DMS114 treated with DMSO at 0.1 percent for 48 hours (cell line): ENCODE results near the gene HNRNPA3.
"Not testable (repeated sequence)": the region's sequence is repeated elsewhere in the genome, so short reads cannot be mapped to it uniquely, and the experiment has no call there.

ENCODE experiments used
- DNase-seq: peaks from one replicate; lab custom pipeline; 2025; ENCODE audit not compliant: unreplicated experiment; lab: John Stamatoyannopoulos, UW

Gene HNRNPA3

DNA sequence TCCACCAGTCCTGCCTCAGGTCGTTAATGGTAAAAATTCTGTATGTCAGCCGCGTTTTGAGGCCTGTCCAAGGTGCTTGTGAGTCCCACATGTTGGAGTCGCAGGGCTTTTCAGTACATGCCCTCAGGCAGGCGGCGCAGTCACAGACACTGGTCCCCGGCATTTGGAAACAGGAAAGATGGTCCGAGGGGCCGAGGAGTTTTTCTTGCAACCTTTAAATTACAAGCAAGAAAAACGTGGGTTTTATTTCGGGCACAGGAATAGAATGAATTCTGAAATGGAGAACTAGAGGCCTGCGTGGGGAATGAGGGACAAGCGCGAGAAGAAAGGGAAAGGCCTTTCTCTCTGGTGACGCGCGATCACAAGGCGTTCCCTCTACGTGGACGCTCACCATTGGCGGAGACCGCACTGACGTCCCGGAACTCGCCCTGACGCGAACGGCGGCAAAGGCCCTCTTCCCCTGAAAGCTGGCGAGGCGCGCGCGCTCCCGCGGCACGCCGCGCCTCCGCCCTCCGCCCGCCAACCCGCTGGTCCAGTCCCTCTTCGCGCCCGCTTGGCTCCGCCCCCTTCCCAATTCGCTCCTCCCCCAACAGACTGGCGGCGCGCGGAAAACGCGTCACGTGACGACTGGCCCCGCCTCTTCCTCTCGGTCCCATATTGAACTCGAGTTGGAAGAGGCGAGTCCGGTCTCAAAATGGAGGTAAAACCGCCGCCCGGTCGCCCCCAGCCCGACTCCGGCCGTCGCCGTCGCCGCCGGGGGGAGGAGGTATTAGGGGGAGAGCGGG is at the start of gene HNRNPA3:
Gene HNRNPA3 (plus strand): TSS at position 689 of the 785 bp plus-strand sequence. CDS start 6 bp downstream, at position 695.
- DNase-seq: peak; percentile 89

DNA sequence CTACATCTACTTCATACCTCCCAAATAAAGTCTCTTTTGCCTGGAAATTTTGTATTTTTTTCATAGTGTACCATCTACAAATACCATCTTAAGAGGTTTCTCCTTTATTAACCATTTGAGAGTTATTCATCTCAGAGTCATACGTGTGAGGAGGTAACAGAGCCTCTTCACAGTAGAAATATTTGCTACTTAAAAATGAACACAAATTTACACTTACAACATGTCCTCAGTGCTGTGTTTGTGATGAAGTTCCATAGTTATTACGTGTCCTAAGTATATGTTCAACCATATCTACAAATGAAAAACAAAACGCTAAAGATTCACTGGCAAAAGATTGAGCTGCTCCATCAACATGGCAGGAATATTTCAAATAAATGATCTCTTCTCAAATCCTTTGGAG is 48.5 kb upstream of the HNRNPA3 start:
- DNase-seq: no peak

DNA sequence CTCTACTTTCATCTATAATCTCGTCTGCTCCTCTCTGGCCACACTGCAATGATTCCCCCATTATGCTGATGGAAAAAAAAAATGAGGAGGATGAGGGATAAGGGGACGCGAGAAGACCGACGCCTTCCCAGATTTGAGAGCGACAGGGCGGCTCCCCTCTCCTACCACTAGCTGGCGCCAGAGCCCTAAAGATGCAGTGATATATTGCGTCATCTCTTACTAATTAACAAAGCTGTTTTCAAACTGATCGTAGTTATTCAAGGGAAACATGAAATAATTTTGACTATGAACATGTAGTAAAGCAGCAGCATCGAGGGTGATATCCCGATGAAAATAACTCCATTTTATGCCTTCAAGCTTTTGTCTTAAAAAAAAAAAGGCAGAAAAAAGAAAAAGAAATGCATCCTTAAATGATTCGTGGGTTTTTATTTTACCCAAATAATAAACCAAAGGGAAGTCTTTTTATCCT is 48.0 kb upstream of the HNRNPA3 start:
- peak; percentile 69 for DNase-seq

DNA sequence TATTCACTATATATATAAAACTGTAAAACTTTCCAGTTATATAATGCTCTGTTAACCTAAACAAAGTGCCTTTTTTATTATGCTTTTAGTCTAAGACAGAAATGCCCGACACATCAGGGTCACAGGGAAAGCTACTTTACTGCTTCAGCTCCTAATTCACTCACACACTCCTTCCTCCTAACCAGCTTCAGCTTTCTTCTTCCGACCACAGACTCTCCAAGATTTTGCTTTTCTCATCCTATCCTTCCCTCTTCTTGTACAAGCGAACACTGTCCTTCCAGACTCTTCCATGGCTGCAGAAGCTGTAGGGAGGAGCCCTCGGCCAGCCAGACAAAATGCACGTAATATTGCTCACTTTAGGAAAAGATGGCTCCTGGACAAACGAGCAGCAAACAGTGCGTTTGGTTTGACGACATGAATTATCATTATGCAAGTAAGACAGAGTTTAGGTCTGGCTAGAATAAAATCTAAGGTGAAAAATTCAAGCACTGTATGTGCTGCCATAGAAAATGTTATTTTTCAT is 47.5 kb upstream of the HNRNPA3 start:
- DNase-seq: peak; percentile 12

DNA sequence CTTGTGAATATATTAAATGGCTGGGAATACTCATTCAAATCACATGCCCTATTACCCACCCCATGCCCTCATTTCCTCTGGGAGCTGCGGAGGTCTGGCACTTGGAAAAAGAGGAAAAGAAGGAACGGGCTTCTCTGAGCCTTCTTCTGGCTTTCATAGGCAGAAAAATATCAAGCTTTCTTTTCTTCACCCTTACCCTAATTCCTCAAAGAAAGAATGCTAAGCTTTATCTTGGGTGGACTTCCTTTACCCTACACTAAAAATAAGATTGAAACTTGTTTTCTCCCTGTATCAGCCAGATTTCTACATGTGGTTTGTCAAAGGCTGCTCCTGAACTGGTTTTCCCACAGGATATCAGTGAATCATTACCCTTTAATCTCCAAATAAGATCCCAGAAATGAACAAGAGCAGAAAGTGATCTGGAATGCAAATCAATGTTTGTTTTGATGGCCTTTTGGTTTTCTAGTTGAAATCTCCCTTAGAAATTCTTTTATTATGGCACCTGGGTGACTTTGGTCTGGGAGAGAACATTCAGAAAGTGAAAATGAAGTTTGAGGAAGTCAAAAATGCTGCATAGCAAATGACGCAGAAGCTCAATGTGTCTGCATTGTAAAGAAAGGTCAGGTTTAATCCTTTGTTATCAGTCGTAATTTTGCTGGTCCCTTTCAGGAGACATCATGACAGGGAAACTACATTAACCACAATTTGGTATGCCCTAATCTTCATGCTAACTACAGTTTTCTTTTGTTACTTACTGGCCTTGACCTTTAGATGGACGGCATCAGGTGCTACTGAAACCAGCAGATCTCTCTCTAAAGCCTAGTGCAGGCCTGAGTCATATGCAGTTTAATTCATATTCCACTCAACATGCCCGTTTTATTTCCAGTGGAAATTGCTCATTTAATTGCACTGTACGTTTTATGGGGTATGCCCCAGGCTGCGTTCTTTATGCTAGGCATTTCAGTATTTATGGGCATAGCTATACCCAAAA is 46.6 kb upstream of the HNRNPA3 start:
- DNase-seq: no peak

DNA sequence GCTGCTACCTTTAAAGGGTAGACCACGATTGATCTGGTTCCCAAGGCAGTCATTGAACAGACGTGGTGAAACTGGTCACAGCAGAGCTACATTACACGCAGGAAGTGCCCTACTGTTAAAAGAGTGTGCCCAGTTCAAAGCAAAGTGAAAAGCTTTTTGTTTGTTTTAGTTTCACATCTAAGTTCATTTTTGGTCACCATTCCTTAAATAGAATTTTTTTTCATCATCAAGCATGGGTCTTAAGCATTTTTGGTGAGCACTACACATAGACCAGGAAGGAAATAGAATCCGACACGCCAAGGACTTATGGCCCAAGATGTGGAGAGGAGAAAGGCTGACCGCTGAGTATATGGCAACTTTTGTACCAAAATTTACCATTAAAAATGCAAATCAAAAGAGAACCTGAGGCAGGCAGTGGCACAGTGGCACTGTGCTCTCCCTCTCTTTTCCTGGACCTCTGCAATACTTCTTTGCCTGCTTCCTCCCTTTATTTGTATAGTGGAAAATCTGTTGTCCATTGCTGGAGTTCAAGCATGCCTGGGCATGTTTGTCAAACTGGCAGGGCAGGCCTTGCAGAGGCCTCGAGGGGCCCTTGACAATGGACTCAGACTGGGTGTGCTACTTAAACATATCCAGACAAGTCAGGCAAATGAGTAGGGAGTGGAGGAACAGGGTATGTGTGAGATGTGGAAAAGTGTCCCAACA is 42.6 kb upstream of the HNRNPA3 start:
- DNase-seq: no peak

DNA sequence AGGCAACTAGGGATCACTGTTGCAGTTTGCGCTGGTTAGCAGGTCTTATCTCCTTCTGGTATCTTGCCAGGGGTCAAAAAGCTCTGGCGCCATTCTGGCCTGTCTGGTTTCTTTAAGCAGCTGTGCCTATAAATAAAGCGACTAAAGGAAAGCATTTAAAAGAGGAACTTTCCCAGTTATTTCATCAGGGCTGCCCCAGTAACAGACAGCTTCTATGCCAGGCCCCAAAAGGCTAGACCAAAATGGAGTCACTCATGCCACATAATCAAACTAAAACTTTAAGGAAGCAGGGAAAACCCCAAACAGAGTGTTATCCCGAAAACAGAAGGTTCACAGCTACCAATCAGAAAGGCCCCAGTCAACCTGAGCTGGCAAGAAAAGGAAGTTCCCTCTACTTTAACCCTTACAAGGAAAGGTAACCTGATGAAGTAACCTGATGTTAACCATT is 41.2 kb upstream of the HNRNPA3 start:
- DNase-seq: no peak

DNA sequence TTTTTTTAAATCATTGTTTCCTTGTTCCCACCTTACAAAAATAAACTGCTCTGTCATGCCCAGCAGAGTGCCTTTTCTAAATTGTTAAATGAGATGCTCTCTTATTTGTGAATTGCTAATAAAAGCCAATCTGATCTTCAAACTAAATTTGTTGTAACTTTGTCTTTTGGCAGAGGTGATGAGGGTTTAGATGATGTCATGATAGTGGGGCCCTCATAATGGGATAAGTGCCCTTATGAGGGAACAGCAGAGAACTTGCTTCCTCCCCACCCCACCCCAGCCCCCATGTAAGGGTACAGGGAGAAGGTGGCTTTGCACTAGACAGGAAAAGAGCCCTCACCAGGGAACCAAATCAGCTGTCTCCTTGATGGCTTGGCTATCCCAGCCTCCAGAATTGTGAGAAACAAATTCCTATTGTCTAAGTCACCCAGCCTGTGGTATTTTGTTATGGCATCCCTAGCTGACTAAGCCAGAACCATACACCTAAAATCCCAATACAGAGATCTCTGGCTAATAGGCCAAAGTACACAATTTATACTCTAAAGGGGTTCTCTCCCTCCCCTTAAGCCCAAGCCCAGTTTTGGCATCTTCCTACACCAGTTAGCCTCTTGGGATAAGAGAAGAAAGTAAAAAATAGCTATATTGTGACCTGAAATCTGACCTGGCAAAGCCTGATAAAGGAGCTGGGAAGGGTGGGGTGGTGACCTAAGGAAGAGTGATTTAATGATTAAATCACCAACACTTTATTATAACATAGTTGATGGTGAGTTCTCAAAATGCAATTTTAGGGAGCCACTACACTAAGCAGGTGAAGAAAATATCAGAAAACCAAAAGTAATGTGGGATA is 40.3 kb upstream of the HNRNPA3 start:
- DNase-seq: no peak

DNA sequence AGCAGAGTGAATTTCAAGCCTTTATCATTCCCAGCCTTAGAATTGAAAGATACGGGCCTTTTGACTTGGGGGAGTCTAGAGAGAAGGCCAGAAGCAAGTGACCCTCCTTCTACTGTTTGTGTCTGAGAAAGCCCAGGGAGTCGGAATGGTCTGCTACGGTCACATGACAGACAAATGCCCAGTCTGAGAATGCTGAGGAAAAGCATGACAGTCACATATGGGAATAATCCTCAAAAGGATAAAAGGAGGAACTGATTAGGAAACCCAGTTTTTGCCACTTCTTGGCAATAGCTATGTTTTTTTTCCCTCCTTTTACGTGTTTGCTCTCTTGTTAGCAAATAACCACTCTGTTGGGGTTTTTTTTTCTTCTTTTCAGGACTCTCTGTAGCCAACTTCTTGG is 38.1 kb upstream of the HNRNPA3 start:
- no peak for DNase-seq

DNA sequence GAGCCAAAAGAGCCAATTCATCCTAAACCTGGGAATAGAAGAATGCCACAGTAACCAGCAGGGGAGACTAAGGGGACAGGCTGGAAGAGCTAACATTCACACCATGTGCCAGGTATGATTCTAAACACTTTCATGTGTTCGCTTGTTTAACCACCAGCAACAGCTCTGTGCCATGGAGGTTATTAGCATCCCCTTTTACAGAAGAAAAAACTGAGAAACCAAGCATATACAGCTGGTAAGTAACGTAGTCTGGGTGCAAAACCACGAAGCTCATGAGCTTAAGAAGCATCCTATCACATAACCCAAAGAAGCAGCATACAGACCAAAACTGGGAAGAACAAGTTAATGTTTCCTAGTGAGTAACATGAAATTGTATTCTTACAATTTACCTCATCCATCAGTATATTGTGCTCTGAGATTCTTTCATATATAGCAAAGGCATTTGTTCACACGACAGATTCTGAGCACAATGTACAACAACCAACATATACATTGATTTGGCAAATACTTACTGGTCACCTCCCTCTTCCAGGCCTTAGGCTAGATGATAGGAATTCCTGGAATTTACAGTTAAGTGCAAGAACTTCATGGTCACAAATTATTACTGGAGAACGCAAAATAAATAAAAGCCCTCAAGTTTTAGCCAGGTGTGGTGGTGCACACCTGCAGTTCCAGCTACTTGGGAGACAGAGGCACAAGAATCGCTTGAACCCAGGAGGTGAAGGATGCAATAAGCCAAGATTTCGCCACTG is 36.5 kb upstream of the HNRNPA3 start:
- DNase-seq: no peak

DNA sequence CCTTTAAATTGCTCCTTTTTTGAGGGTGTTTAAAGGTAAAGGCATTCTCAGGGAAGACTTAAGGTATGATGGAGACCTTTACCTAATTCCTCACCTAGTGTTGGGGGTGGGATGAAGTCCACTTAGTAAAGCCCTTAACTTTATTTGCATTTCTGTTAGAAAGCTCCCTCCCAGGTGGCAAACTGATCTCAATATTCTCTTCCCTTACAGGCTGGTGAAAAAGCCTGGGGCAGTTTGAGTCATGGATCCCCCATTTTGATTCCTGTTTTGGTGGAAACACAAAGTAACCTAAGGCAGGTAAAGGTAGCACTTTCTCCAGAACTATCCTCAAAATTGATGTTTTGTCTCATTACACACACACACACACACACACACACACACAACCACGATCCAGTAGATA is 33.8 kb upstream of the HNRNPA3 start:
- DNase-seq: no peak

DNA sequence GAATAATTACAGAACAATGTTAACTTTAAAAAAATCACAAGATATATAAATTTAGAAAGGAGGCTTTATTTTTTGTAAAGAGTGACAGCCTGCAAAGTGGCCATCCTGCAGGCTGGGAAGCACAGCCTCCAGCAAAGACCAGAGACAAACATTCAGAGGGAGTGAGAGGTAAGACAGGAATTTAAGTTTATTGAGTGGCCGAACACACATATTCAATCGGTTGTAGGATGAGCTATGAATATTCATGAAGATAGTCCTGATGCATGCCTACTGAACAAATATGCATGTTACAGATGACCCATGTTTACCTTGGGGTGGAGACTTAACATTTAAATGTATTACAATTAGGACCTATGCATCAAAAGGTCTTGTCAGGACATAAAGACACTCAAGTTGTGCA is 33.4 kb upstream of the HNRNPA3 start:
- DNase-seq: no peak

DNA sequence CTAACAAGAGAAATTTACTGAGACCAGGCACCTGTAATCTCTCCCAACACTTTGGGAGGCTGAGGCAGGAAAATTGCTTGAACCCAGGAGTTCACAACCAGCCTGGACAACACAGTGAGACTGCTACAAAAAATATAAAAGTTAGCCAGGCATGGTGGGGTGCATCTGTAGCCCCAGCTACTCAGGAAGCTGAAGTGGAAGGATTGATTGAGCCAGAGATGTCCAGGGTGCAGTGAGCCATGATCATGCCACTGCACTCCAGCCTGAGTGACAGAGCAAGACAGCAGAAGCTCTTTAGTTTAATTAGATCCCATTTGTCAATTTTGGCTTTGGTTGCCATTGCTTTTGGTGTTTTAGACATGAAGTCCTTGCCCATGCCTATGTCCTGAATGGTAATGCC is 32.9 kb upstream of the HNRNPA3 start:
- DNase-seq: not testable (repeated sequence)

DNA sequence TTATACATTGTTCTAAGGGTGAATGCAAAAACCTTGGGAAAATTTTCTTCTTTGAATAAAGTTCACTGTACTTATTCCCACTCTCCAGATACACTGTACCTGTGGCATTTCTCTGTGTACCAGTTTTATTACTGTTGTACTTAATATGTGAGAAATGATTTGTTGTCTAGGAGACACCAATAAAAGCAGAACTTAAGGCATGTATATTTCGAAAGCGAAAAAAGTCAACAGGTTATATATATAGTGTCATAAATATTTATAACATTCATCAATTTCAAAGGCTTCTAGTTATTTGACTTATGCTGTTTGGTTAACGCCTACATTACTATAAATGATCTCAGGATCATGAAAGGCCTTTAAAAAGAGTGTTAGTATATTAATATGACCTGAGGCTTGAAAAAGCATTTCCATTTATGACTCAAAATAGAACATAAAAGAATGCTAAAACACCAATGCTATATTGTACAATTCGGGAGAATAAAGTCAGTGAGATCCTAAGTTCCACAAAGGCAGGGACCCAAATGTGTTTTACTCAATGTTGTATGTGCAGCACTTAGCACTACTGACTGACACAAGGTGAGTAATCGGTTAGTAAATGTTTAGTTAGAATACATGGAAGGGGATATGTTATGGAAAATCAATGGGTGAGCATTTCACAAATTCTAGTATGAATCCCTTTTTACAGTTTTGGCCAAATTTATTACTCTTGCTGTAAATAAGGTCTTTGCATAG is 32.2 kb upstream of the HNRNPA3 start:
- no peak for DNase-seq

DNA sequence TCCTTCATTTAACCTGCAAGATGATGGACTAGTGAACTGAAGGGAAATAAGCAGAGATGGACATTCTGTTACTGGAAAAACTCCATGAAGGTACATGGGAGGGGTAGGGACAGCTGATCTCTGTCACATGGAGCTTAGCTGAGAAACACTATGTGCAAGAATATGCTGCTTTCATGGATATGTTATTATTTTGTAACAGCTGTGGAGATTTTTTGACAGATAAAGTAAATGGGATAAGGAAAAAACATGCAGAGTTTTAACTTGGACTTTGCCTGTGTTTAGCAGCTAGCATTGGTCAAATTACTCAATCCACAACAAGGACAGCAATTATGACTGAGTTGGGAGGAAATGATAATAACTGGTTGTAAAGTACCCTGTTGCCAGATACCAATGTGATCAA is 28.7 kb upstream of the HNRNPA3 start:
- no peak for DNase-seq

DNA sequence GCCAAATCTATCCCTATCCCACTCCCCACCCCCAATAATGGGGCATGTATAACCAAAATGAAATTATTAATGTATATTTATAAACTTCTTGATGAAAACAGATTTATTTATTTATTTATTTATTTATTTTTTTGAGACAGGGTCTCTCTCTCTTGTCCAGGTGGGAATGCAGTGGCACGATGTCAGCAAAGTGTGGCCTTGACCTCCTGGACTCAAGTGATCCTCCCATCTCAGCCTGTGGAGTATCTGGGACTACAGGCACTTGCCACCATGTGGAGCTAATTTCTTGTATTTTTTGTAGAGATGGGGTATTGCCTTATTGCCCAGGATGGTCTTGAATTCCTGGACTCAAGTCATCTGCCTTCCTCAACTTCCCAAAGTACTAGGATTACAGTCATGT is 28.0 kb upstream of the HNRNPA3 start:
- DNase-seq: no peak

DNA sequence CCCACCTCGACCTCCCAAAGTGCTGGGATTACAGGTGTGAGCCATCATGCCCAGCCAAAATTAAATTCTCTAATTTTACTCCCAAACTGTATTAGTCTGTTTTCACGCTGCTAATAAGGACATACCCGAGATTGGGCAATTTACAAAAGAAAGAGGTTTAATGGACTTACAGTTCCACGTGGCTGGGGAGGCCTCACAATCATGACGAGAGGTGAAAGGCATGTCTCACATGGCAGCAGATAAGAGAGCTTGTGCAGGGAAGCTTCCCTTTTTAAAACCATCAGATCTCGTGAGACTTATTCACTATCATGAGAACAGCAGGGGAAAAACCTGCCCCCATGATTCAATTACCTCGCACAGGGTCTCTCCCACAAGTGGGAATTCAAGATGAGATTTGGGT is 26.6 kb upstream of the HNRNPA3 start:
- not testable (repeated sequence) for DNase-seq

DNA sequence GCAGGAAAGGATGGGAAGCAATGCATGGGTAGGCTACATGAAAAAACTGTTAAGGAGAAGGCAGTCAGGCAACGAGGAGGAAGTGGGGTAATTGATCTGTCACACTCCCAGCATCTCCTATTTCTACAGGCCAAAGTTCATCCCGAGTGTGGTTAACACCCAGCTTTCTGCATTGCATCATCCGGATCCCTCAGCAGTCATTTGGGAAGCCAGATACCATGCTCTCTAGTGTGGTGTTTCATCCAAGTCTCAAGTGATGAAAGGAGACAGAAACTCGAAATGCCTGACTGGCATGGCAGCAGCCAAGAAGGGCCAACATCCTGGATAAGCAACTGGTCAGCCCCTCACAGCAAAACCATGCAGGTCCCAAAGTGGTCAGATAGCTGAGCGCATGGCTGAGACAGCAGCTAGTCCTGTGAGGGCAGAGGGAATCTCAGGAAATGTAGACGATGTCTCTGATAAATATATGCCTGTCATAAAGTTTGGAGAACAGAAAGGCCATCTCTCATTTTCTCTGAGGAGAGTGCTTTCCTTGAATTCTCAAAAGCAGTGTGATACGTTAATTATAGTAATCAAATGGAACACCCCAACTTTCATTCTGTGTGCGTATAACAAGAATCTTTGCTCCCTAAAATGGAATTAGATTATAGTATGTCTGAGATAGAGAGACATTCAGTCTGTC is 24.8 kb upstream of the HNRNPA3 start:
- DNase-seq: no peak
